ENCODE measurements around the gene BNIP3.

The BNIP3 gene

DNA sequence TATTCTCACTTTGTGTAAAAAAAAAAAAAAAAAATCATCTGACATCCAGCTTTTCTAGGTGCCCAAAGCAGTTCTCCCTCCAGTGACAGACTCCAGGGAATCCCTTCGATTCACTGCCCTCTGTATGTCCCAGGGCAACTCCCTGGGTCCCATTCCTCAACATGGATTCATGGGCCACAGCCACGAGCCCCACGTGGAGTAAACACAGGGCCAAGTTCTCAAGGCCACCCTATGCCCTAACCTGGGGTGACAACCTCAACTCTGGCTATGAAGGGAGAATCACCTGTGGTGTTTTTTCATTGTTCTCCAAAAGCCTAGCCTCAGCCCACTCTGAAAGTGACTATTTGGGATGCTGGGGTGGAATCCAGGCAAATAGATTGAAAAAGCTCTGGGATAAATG, 3.4 kb downstream of the BNIP3 start:
- no peak overlapping the region for H3K27ac ChIP-seq (ENCODE audit: low read depth, low read length)
- 0 out of 2 replicates have a peak, but pooled peaks cover under 1% of the 10 kb centered on the region for H3K9me3 ChIP-seq (ENCODE audit: control insufficient read depth, insufficient read depth, low read depth, low read length)
- H3K4me3 ChIP-seq (ENCODE audit: low read depth, low read length): peak overlapping the region; percentile 26; the same call in 1 of the 2 replicates
- no peak overlapping the region for H3K9ac ChIP-seq (ENCODE audit: low read length)
- peaks cover 29% of the 10 kb centered on the region for H3K36me3 ChIP-seq (ENCODE audit: control insufficient read depth, insufficient read depth, low read length)
- H3K4me1 ChIP-seq (ENCODE audit: control insufficient read depth, insufficient read depth, low read length): peaks cover 26% of the 10 kb centered on the region
- H3K27me3 ChIP-seq (ENCODE audit: control insufficient read depth, insufficient read depth, low read length): peaks cover 13% of the 10 kb centered on the region

DNA sequence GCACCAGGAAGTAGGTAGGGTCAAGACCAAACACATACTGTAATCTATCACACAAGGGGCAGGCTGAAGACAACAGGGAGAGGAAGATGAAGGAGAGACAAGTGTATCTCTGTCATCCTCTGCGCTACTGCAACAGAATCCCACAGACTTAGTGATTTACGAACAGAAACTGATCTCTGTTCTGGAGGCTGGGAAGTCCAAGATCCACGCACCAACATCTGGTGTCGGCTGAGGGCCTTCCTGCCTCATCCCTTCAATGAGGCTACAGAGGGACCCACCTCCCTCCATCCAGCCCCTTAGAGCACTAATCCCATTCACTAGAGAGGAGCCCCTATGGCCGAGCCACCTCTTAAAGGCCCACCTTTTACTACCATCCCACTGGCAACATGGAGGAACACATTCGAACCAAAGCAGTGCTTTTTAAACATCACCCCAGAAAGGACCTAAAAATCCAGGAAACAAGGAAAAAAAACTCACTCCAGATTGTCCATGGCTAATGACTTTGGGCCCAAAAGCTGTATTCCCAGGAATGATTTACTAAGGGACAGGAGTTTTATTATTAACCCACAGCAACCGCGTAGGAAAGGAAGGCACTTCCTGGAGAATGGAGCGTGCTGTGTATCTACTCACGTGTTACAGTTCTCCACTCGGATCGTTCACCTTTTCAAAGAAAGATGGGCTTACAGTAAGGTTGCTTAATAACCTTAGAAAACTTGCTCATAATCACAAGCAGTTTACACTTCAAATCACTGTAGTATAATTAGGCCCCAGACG, 4.2 kb downstream of the BNIP3 start:
- H3K27ac ChIP-seq (ENCODE audit: low read depth, low read length): no peak overlapping the region
- peaks cover 5% of the 10 kb centered on the region; the same call in 1 of the 2 replicates for H3K27me3 ChIP-seq (ENCODE audit: control insufficient read depth, insufficient read depth, low read length)
- H3K4me1 ChIP-seq (ENCODE audit: control insufficient read depth, insufficient read depth, low read length): peaks cover 26% of the 10 kb centered on the region
- peaks cover 38% of the 10 kb centered on the region for H3K36me3 ChIP-seq (ENCODE audit: control insufficient read depth, insufficient read depth, low read length)
- H3K9ac ChIP-seq (ENCODE audit: low read length): no peak overlapping the region
- H3K4me3 ChIP-seq (ENCODE audit: low read depth, low read length): peak overlapping the region; percentile 26; the same call in 1 of the 2 replicates
- no peaks in the 10 kb centered on the region for H3K9me3 ChIP-seq (ENCODE audit: control insufficient read depth, insufficient read depth, low read depth, low read length)

GRCh38 chr10:131975796-131976195, 5.9 kb downstream of the BNIP3 start:
- H3K27me3 ChIP-seq (ENCODE audit: control insufficient read depth, insufficient read depth, low read length): no peaks in the 10 kb centered on the region
- no peak overlapping the region for H3K9ac ChIP-seq (ENCODE audit: low read length)
- H3K27ac ChIP-seq (ENCODE audit: low read depth, low read length): no peak overlapping the region
- H3K9me3 ChIP-seq (ENCODE audit: control insufficient read depth, insufficient read depth, low read depth, low read length): no peaks in the 10 kb centered on the region
- H3K4me3 ChIP-seq (ENCODE audit: low read depth, low read length): no peak overlapping the region
- peaks cover 26% of the 10 kb centered on the region for H3K4me1 ChIP-seq (ENCODE audit: control insufficient read depth, insufficient read depth, low read length)
- peaks cover 55% of the 10 kb centered on the region for H3K36me3 ChIP-seq (ENCODE audit: control insufficient read depth, insufficient read depth, low read length)

- no peak overlapping the region for H3K4me3 ChIP-seq (ENCODE audit: low read depth, low read length)
- no peaks in the 10 kb centered on the region for H3K9me3 ChIP-seq (ENCODE audit: control insufficient read depth, insufficient read depth, low read depth, low read length)
- peaks cover 63% of the 10 kb centered on the region for H3K36me3 ChIP-seq (ENCODE audit: control insufficient read depth, insufficient read depth, low read length)
- peaks cover 26% of the 10 kb centered on the region for H3K4me1 ChIP-seq (ENCODE audit: control insufficient read depth, insufficient read depth, low read length)
- H3K9ac ChIP-seq (ENCODE audit: low read length): no peak overlapping the region
- H3K27me3 ChIP-seq (ENCODE audit: control insufficient read depth, insufficient read depth, low read length): no peaks in the 10 kb centered on the region
- no peak overlapping the region for H3K27ac ChIP-seq (ENCODE audit: low read depth, low read length)
These were observed 6.7 kb downstream of the BNIP3 start for GRCh38 chr10:131975003-131975402.

DNA sequence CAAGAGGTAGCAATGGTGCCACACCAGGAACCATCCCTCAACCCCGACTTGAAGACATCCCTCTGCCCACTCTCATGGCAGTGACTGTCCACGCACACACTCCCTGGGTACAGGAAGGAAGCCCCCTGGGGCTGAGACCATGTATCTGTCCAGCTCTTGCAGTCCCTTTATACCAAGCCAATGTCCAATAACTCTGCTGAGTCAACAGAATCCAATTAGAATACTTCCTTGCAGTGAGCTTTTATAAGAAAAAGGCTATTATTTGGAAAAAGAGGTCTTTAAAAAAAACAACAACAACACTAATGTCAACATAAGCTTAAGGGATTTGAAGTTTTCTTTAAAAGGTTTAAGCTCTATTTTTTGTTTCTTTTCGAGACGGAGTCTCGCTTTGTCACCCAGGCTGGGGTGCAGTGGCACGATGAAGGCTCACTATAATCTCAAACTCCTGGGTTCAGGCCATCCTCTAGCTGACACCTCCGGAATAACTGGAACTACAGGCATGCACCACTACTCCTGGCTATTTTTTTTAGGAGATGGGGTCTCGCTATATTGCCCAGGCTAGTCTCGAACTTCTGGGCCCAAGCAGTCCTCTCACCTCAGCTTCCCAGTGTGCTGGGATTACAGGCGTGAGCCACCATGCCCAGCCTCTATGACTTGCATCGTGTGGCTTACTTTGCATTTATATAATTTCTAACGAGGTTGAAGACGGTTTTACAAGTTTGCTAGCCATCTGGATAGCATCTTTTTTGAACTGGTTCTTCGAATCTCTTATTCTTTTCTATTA, 7.5 kb downstream of the BNIP3 start:
- Histone ChIP-seq H3K27ac (ENCODE audit: low read depth, low read length) (no peak overlapping the region), H3K36me3 (ENCODE audit: control insufficient read depth, insufficient read depth, low read length) (peaks cover 71% of the 10 kb centered on the region), H3K9me3 (ENCODE audit: control insufficient read depth, insufficient read depth, low read depth, low read length) (no peaks in the 10 kb centered on the region), H3K4me3 (ENCODE audit: low read depth, low read length) (no peak overlapping the region), H3K4me1 (ENCODE audit: control insufficient read depth, insufficient read depth, low read length) (peaks cover 21% of the 10 kb centered on the region), H3K9ac (ENCODE audit: low read length) (no peak overlapping the region), H3K27me3 (ENCODE audit: control insufficient read depth, insufficient read depth, low read length) (no peaks in the 10 kb centered on the region)

GRCh38 chr10:131973160-131973951, 8.4 kb downstream of the BNIP3 start:
- no peaks in the 10 kb centered on the region for H3K27me3 ChIP-seq (ENCODE audit: control insufficient read depth, insufficient read depth, low read length)
- H3K9ac ChIP-seq (ENCODE audit: low read length): no peak overlapping the region
- H3K27ac ChIP-seq (ENCODE audit: low read depth, low read length): no peak overlapping the region
- peaks cover 12% of the 10 kb centered on the region for H3K4me1 ChIP-seq (ENCODE audit: control insufficient read depth, insufficient read depth, low read length)
- H3K9me3 ChIP-seq (ENCODE audit: control insufficient read depth, insufficient read depth, low read depth, low read length): no peaks in the 10 kb centered on the region
- no peak overlapping the region for H3K4me3 ChIP-seq (ENCODE audit: low read depth, low read length)
- peaks cover 79% of the 10 kb centered on the region for H3K36me3 ChIP-seq (ENCODE audit: control insufficient read depth, insufficient read depth, low read length)

DNA sequence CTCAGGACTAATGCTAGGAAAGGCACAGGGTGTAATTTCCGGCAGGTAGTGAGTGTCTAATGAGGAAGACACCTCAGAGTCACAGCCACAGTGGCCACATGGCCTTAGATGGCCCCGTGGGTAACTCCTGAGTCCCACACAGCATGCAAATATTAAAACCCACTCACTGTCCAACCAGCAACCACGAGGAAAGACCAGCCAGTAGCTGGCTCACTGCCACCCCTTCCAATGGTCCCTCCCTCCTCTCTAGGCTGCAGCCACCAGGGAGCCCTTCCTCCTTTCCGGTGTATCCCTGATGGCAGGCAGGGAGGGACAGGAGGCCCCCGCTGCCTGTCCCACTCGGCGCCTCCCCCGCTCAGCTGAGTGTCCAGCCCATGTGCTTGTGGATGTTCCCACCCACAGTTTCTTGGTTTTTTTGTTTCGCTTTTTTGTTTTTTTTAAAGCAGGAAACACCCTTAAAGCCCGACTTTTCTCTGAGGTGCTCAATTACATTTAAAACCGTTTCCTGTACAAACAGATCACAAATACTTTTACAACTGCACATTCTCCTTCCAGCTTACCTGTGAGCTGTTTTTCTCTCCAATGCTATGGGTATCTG, 9.2 kb downstream of the BNIP3 start:
- Histone ChIP-seq H3K9me3 (ENCODE audit: control insufficient read depth, insufficient read depth, low read depth, low read length) (no peaks in the 10 kb centered on the region), H3K36me3 (ENCODE audit: control insufficient read depth, insufficient read depth, low read length) (peaks cover 81% of the 10 kb centered on the region), H3K27ac (ENCODE audit: low read depth, low read length) (no peak overlapping the region), H3K9ac (ENCODE audit: low read length) (no peak overlapping the region), H3K27me3 (ENCODE audit: control insufficient read depth, insufficient read depth, low read length) (no peaks in the 10 kb centered on the region), H3K4me3 (ENCODE audit: low read depth, low read length) (no peak overlapping the region), H3K4me1 (ENCODE audit: control insufficient read depth, insufficient read depth, low read length) (peaks cover 5% of the 10 kb centered on the region)

- no peak overlapping the region for H3K9ac ChIP-seq (ENCODE audit: low read length)
- H3K4me3 ChIP-seq (ENCODE audit: low read depth, low read length): no peak overlapping the region
- no peaks in the 10 kb centered on the region for H3K9me3 ChIP-seq (ENCODE audit: control insufficient read depth, insufficient read depth, low read depth, low read length)
- no peak overlapping the region for H3K27ac ChIP-seq (ENCODE audit: low read depth, low read length)
- no peaks in the 10 kb centered on the region; the same call in 1 of the 2 replicates for H3K4me1 ChIP-seq (ENCODE audit: control insufficient read depth, insufficient read depth, low read length)
- peaks cover 84% of the 10 kb centered on the region for H3K36me3 ChIP-seq (ENCODE audit: control insufficient read depth, insufficient read depth, low read length)
- no peaks in the 10 kb centered on the region for H3K27me3 ChIP-seq (ENCODE audit: control insufficient read depth, insufficient read depth, low read length)
These were observed 10.1 kb downstream of the BNIP3 start for GRCh38 chr10:131971591-131971990.

DNA sequence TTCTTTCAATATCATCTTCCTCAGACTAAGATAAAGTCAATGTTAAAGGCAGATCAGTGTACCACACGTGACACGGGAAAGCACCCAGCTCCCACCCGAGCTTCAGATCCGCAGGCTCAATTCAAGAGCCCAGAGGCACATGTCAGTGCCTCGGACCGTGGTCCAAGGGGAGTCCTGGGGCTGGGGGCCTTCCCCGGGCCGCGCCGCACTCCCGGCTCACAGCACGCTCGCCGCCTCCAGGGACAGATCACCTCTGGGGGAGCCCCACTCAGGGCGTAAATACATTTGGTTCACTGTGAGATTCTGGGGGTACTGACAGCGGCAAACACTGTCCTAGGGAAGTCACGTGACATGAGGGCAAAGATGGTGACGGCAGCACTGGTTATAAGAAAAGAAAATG, 10.8 kb downstream of the BNIP3 start:
- Histone ChIP-seq H3K27ac (ENCODE audit: low read depth, low read length) (no peak overlapping the region), H3K9me3 (ENCODE audit: control insufficient read depth, insufficient read depth, low read depth, low read length) (no peaks in the 10 kb centered on the region), H3K4me3 (ENCODE audit: low read depth, low read length) (no peak overlapping the region), H3K4me1 (ENCODE audit: control insufficient read depth, insufficient read depth, low read length) (no peaks in the 10 kb centered on the region; the same call in 1 of the 2 replicates), H3K27me3 (ENCODE audit: control insufficient read depth, insufficient read depth, low read length) (no peaks in the 10 kb centered on the region), H3K36me3 (ENCODE audit: control insufficient read depth, insufficient read depth, low read length) (peaks cover 84% of the 10 kb centered on the region), H3K9ac (ENCODE audit: low read length) (no peak overlapping the region)

DNA sequence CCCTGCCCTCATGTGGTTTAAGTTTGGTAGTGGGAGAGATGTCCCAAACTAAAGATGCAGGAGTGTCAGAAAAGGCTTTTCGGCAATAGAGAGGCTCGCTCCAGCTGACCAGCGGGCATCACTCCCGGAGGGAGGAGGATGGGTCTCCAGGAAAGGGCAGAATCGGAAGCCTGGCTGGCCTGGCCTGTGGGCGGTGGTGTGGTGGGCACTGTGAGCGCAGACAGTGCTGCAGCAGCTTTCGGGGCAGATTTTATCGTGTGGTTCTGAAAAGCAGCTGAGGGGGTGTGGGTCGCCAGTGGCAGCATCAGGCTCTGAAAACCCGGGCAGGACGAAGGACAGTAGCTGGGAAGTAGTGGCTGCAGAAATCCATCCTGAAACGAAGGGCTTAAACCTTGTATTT, 12.8 kb downstream of the BNIP3 start:
- no peaks in the 10 kb centered on the region for H3K9me3 ChIP-seq (ENCODE audit: control insufficient read depth, insufficient read depth, low read depth, low read length)
- no peaks in the 10 kb centered on the region; the same call in 1 of the 2 replicates for H3K4me1 ChIP-seq (ENCODE audit: control insufficient read depth, insufficient read depth, low read length)
- H3K9ac ChIP-seq (ENCODE audit: low read length): no peak overlapping the region
- H3K36me3 ChIP-seq (ENCODE audit: control insufficient read depth, insufficient read depth, low read length): peaks cover 73% of the 10 kb centered on the region
- no peak overlapping the region for H3K27ac ChIP-seq (ENCODE audit: low read depth, low read length)
- no peak overlapping the region for H3K4me3 ChIP-seq (ENCODE audit: low read depth, low read length)
- no peaks in the 10 kb centered on the region for H3K27me3 ChIP-seq (ENCODE audit: control insufficient read depth, insufficient read depth, low read length)
